HG03520 (cell line): Measurements from ENCODE around the gene NOC4L.
A peak's percentile ranks its signal among the peaks of the same experiment; 100 is the strongest.

Source experiments
- ATAC-seq: cut with Tn5 transposase; IDR thresholded peaks from one replicate; pipeline ENCODE4 v1.9.1; 2021; ENCODE audit warnings: mild to moderate bottlenecking, moderate library complexity; ENCODE audit not compliant: unreplicated experiment

NOC4L gene

GRCh38 chr12:132178801-132179401, 34.6 kb downstream of the NOC4L start:
- no peak for ATAC-seq

- ATAC-seq = no peak
Observed at GRCh38 chr12:132179431-132180362, 35.4 kb downstream of the NOC4L start.

- ATAC-seq = no peak
Observed at GRCh38 chr12:132180648-132181546, 36.6 kb downstream of the NOC4L start.

- no peak for ATAC-seq
Observed at GRCh38 chr12:132181570-132182200, 37.4 kb downstream of the NOC4L start.

GRCh38 chr12:132182206-132182710, 38.0 kb downstream of the NOC4L start:
- ATAC-seq = no peak

- no peak for ATAC-seq
Observed at GRCh38 chr12:132182711-132183365, 38.6 kb downstream of the NOC4L start.

- no peak for ATAC-seq
Observed at GRCh38 chr12:132185705-132186104, 41.4 kb downstream of the NOC4L start.

GRCh38 chr12:132186208-132186856, 42.1 kb downstream of the NOC4L start:
- no peak for ATAC-seq

- no peak for ATAC-seq
Observed at GRCh38 chr12:132186857-132187620, 42.8 kb downstream of the NOC4L start.

- ATAC-seq = no peak
Observed at GRCh38 chr12:132187646-132188450, 43.6 kb downstream of the NOC4L start.

- no peak for ATAC-seq
Observed at GRCh38 chr12:132188451-132188901, 44.2 kb downstream of the NOC4L start.

- ATAC-seq = no peak
Observed at GRCh38 chr12:132188916-132189325, 44.7 kb downstream of the NOC4L start.

- peak; percentile 93 for ATAC-seq
Observed at GRCh38 chr12:132189378-132190011, 45.2 kb downstream of the NOC4L start.

- ATAC-seq = peak; percentile 23
Observed at GRCh38 chr12:132190012-132190755, 45.9 kb downstream of the NOC4L start.

- ATAC-seq = no peak
Observed at GRCh38 chr12:132190834-132191500, 46.7 kb downstream of the NOC4L start.
